Peyer's patch (tissue), 4 donors: ENCODE measurements around the gene PARS2. TPM values are rescaled to one million over a fixed set of nuclear protein-coding genes. Genes with fewer than 3 reads are reported as not detected.
A peak's percentile ranks its signal among the peaks of the same experiment; 100 is the strongest.

Experiments
- DNase-seq, 3 donors: peaks; one replicate each; pipeline ENCODE4 v3.0.0-alpha.2; 2017 to 2019
- H3K27ac ChIP-seq, 4 donors: fragments of 200-600 bp; sonication (generic); one replicate each; pipeline ENCODE4 v1.5.1; 2016 to 2019
- H3K27me3 ChIP-seq, 2 donors: fragments of 200-600 bp; sonication (generic); one replicate each; pipeline ENCODE4 v1.5.1; 2019
- H3K36me3 ChIP-seq, 3 donors: fragments of 200-600 bp; sonication (generic); one replicate each; pipeline ENCODE4 v1.5.1; 2016 to 2019
- H3K4me1 ChIP-seq, 4 donors: fragments of 200-600 bp; sonication (generic); one replicate each; pipeline ENCODE4 v1.5.1; 2016 to 2019
- H3K4me3 ChIP-seq, 4 donors: fragments of 200-600 bp; sonication (generic); 1 replicate in 3 of 4; 2 replicates in 1 of 4; pipeline ENCODE4 v1.5.1; 2016 to 2019; ENCODE audit warnings: mild to moderate bottlenecking in 1 of 4
- H3K9me3 ChIP-seq, 4 donors: fragments of 200-600 bp; sonication (generic); one replicate each; pipeline ENCODE4 v1.5.1; 2016 to 2019; ENCODE audit warnings: mild to moderate bottlenecking in 1 of 4
- CTCF ChIP-seq, 6 experiments: fragments of 450-650 bp in 4 of 6; fragments of 200-600 bp in 2 of 6; sonication (generic) in 1 of 6; IDR thresholded peaks; one replicate each; pipeline ENCODE4 v1.5.1; 2017 to 2019; ENCODE audit warnings: antibody characterized with exemption in 6 of 6, mild to moderate bottlenecking in 3 of 6, moderate library complexity in 1 of 6
- POLR2A ChIP-seq, 2 donors: fragments of 450-650 bp; IDR thresholded peaks; one replicate each; pipeline ENCODE4 v1.5.1; 2017; ENCODE audit warnings: antibody characterized with exemption in 2 of 2, mild to moderate bottlenecking in 2 of 2, moderate library complexity in 2 of 2
- total RNA-seq, 4 donors: library from RNA; depleted of rRNA; stranded (reverse); fragments of >200 nt; gene quantifications; one replicate each; pipeline ENCODE4 v1.1.0, GENCODE V29; 2016

The PARS2 gene
- total RNA-seq, 4 donors from 2014 or later: 1.7 to 10.0 (median 5.8) TPM

GRCh38 chr1:54764922-54765561, 719 bp upstream of the PARS2 start:
- TF ChIP-seq CTCF (IDR thresholded peaks at IDR 0.05) (no peak), POLR2A (IDR thresholded peaks at IDR 0.05) (no peak)
- Histone ChIP-seq H3K27me3 (no peaks in the 10 kb centered on the region), H3K4me1 (peaks cover 0 to 8% (median 3%) of the 10 kb centered on the region in 4 donors), H3K27ac (peak overlapping the region in 2 of 4 donors; percentile 57 to 61), H3K4me3 (peak overlapping the region; percentile 63 to 92 (median 78)), H3K9me3 (no peaks in the 10 kb centered on the region), H3K36me3 (no peaks in the 10 kb centered on the region)
- no peak for DNase-seq

DNA sequence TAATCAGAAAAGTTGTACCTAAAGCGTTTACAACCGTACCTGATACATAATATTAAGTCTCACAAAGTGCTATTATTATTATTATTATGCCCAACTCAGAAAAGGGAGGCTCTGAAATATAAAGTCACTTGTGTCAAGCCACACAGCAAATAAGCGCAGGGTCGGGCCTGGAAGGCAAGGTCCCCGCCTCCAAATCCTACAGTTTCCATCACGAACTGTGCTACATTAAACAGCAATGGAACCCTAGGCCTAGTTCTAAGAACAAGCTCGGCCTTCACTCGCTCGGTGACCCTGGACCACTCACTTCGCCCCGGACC, 549 bp downstream of the PARS2 start:
- H3K4me3 ChIP-seq: peak overlapping the region; percentile 63 to 92 (median 78)
- H3K27ac ChIP-seq: peak overlapping the region; percentile 48 to 76 (median 74)
- H3K27me3 ChIP-seq: no peaks in the 10 kb centered on the region
- peaks cover 0 to 8% (median 3%) of the 10 kb centered on the region in 4 donors for H3K4me1 ChIP-seq
- no peak for DNase-seq
- TF ChIP-seq POLR2A (IDR thresholded peaks at IDR 0.05) (no peak), CTCF (IDR thresholded peaks at IDR 0.05) (no peak)
- H3K9me3 ChIP-seq: no peaks in the 10 kb centered on the region
- H3K36me3 ChIP-seq: peaks cover 0 to 2% (median 0%) of the 10 kb centered on the region in 3 donors

DNA sequence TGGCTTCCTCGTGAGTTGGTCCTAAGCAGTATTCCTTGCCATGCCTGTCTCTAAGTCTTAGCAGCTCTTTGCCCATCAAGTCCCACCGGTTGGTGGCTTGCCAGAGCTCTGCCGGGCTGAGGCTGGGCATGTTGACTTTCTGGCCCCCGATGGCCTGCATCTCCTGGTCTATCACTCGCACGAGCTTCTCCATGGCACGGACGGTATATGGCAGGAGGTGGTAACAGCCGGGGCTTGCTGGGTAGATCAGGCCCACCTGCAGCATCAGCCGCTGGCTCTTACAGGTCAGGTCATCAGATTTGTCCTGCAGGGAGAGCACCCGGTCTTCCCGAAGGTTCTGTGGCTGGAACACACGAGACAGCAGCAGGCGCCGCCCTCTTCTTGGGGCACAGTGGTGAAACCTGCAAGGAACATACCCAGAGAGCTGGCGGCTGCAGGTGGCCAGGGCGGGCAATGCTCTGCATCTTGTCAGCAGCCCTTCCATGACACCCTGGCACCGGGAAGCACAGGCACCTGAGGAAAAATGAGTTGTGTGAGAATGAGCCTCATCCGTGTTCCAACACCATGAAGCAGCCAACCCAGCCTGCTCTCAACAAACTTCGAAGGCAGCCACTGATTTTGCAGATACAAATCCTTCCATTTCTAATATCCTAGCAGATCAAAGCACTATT, 5.5 kb downstream of the PARS2 start:
- no peak for TF ChIP-seq POLR2A (IDR thresholded peaks at IDR 0.05)
- TF ChIP-seq CTCF (IDR thresholded peaks at IDR 0.05): no peak
- H3K9me3 ChIP-seq: no peaks in the 10 kb centered on the region
- peaks cover 0 to 19% (median 0%) of the 10 kb centered on the region in 3 donors for H3K36me3 ChIP-seq
- no peaks in the 10 kb centered on the region for H3K27me3 ChIP-seq
- no peak overlapping the region for H3K4me3 ChIP-seq
- no peak overlapping the region for H3K27ac ChIP-seq
- peaks cover 0 to 8% (median 3%) of the 10 kb centered on the region in 4 donors for H3K4me1 ChIP-seq
- no peak for DNase-seq

DNA sequence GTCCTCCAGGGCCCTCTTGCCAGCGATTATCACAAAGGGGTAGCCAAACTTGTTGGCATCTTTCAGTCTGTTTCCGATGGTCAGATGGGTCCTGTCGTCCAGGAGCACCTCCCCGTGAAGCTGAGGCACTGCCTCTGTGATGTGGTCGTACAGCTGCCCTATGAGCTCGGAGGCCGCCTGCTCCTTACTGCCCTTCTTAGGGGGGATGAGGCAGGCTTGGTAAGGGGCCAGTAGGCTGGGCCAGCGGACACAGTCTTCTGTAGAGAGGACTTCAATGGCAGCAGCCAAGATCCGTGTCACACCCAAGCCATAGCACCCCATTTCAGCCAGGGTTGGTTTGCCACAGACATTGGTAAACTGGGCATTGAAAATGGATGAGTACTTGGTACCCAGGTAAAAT, 6.5 kb downstream of the PARS2 start:
- H3K36me3 ChIP-seq: peaks cover 0 to 19% (median 0%) of the 10 kb centered on the region in 3 donors
- TF ChIP-seq CTCF (IDR thresholded peaks at IDR 0.05): no peak
- TF ChIP-seq POLR2A (IDR thresholded peaks at IDR 0.05): no peak
- no peaks in the 10 kb centered on the region for H3K4me1 ChIP-seq

DNA sequence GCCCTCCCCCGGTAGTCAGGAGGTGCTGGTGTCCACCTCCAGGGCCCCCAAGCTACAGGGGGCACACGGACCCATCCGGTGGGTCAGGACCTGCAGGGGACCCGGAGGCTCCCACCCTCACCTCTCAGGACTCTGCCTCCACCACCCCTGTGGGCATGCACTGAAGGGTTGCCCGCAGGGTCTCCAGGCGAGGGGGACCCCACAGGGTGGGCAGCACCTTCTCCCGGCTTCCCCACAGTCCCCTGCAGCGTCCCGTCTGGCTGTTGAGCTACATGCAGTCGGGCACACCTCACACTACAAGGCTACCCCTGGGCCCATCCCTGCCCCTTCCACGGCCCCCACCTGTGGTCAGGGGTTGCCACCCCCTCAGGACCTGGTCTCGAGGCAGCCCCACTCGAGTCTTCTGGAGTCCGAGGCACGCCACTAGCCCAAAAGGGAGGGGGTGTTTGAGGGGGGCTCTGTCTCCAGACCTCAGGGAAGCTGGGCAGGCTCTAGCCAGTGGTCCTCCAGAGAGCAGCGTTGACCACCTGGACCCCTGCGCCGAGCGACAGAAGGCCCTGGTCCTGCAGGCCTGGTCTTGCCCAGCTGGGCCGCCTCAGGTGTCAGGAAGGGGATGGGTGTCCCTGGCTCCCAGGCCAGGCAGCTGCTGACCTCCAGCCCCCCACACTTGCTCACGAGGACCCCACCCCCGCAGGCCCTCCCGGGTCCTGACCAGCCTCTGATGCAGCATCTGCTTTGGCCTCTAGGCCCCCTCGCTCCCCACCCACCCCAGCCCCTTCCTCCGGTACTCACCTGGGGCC, 9.6 kb downstream of the PARS2 start:
- Histone ChIP-seq H3K4me1 (no peaks in the 10 kb centered on the region), H3K27me3 (no peaks in the 10 kb centered on the region), H3K36me3 (peaks cover 0 to 19% (median 0%) of the 10 kb centered on the region in 3 donors), H3K4me3 (no peak overlapping the region), H3K27ac (no peak overlapping the region), H3K9me3 (no peaks in the 10 kb centered on the region)
- no peak for DNase-seq
- no peak for TF ChIP-seq CTCF (IDR thresholded peaks at IDR 0.05)
- TF ChIP-seq POLR2A (IDR thresholded peaks at IDR 0.05): no peak

More for the DNA sequence above, 6.5 kb downstream of the PARS2 start:
- no peaks in the 10 kb centered on the region for H3K27me3 ChIP-seq
- no peaks in the 10 kb centered on the region for H3K9me3 ChIP-seq
- no peak overlapping the region for H3K4me3 ChIP-seq
- DNase-seq: no peak
- no peak overlapping the region for H3K27ac ChIP-seq
